Measurements from ENCODE around the gene TLN1.

Gene TLN1

GRCh38 chr9:35754264-35754663, 22.3 kb upstream of the TLN1 start, which contains the start of gene MSMP:
Gene MSMP (minus strand): TSS chr9:35754276. CDS start chr9:35754129, 147 bp downstream.
- DNase-seq = no peak

- DNase-seq = no peak
Measured at GRCh38 chr9:35753466-35753865, 21.5 kb upstream of the TLN1 start.

- no peak for DNase-seq
Measured at GRCh38 chr9:35750256-35750531, 18.2 kb upstream of the TLN1 start.

- no peak for DNase-seq
Measured at GRCh38 chr9:35749515-35750255, 17.7 kb upstream of the TLN1 start.

GRCh38 chr9:35748858-35749514, 17.0 kb upstream of the TLN1 start, which contains the start of the genes GBA2 and RGP1:
Gene GBA2 (minus strand): TSS chr9:35749228. CDS start chr9:35748704, 524 bp downstream.
Gene RGP1 (plus strand): TSS chr9:35749287. CDS start chr9:35749756, 469 bp downstream.
- DNase-seq = no peak

GRCh38 chr9:35748242-35748857, 16.4 kb upstream of the TLN1 start:
- DNase-seq = no peak

GRCh38 chr9:35746583-35746982, 14.6 kb upstream of the TLN1 start:
- no peak for DNase-seq

- DNase-seq = no peak
Measured at GRCh38 chr9:35745569-35745968, 13.6 kb upstream of the TLN1 start.

GRCh38 chr9:35743880-35744518, 12.0 kb upstream of the TLN1 start:
- DNase-seq = no peak

- no peak for DNase-seq
Measured at GRCh38 chr9:35743452-35743851, 11.5 kb upstream of the TLN1 start.

GRCh38 chr9:35741740-35742139, 9.7 kb upstream of the TLN1 start:
- DNase-seq = no peak

GRCh38 chr9:35740243-35740642, 8.2 kb upstream of the TLN1 start:
- no peak for DNase-seq

- no peak for DNase-seq
Measured at GRCh38 chr9:35738924-35739323, 6.9 kb upstream of the TLN1 start.

- no peak for DNase-seq
Measured at GRCh38 chr9:35738186-35738585, 6.2 kb upstream of the TLN1 start.

- no peak for DNase-seq
Measured at GRCh38 chr9:35737143-35737542, 5.1 kb upstream of the TLN1 start.

GRCh38 chr9:35736201-35736633, 4.2 kb upstream of the TLN1 start:
- peak; percentile 58 for DNase-seq

GRCh38 chr9:35734096-35734495, 2.1 kb upstream of the TLN1 start:
- DNase-seq = no peak

GRCh38 chr9:35732800-35733541, 976 bp upstream of the TLN1 start:
- DNase-seq = peak; percentile 75

GRCh38 chr9:35731415-35732184, 395 bp downstream of the TLN1 start:
- no peak for DNase-seq

GRCh38 chr9:35730486-35730854, 1.5 kb downstream of the TLN1 start:
- DNase-seq = no peak

GRCh38 chr9:35729700-35730485, 2.1 kb downstream of the TLN1 start:
- DNase-seq = peak; percentile 87
